ENCODE results near the gene DLG2.

DNA sequence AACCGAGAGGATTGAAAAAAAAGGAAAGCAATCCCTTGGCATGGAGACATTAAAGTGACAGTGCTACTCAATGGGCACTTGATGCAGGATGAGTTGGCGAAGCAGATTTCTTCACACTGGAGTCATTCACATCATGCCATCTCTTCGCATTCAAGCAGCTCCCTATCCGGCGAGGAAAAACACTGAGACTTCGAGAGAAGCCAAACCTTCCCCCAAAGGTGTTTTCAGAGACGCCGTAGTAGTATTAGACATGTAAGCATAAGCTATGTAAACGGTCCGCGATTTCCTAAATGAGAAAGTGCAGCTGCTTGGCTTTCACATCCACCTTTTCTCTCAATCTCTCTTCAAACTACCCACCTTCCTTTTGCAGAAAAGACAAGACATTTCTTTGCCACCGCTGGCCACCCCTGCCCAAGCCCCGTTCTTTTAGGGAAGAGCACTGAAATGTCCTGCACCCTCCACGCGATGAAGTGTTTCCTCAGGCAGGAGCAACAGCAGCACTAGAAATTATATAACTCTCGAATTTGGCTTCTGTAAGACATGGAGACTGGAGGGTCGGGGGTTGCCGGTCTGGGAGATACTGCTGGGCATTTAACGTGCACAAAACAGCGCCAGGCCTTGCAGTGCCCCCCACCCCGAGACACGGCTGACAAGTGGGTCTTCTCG lies at the start of gene DLG2:
- TF ChIP-seq, protein P1, sequence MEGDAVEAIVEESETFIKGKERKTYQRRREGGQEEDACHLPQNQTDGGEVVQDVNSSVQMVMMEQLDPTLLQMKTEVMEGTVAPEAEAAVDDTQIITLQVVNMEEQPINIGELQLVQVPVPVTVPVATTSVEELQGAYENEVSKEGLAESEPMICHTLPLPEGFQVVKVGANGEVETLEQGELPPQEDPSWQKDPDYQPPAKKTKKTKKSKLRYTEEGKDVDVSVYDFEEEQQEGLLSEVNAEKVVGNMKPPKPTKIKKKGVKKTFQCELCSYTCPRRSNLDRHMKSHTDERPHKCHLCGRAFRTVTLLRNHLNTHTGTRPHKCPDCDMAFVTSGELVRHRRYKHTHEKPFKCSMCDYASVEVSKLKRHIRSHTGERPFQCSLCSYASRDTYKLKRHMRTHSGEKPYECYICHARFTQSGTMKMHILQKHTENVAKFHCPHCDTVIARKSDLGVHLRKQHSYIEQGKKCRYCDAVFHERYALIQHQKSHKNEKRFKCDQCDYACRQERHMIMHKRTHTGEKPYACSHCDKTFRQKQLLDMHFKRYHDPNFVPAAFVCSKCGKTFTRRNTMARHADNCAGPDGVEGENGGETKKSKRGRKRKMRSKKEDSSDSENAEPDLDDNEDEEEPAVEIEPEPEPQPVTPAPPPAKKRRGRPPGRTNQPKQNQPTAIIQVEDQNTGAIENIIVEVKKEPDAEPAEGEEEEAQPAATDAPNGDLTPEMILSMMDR (IDR thresholded peaks at IDR 0.05), result no peak
- no peak for TF ChIP-seq EP300 (IDR thresholded peaks at IDR 0.05)

Data from sigmoid colon (tissue), 4 donors.